Fibroblast of lung (primary cell): ENCODE results near the gene IQGAP2.

Experiments
- CTCF ChIP-seq, 2 donors: IDR thresholded peaks in 1 of 2; conservative IDR thresholded peaks in 1 of 2; 1 replicate in 1 of 2; 2 replicates in 1 of 2; pipeline ENCODE4 v1.5.1; 2011 to 2012; ENCODE audit warnings: low read length in 2 of 2, control low read depth in 1 of 2, inconsistent platforms in 1 of 2, low read depth in 1 of 2, mild to moderate bottlenecking in 1 of 2
- EZH2 ChIP-seq: IDR thresholded peaks from 2 replicates; pipeline ENCODE4 v1.5.1; 2012; ENCODE audit warnings: low read length, control low read depth, mild to moderate bottlenecking; ENCODE audit errors: missing control alignments

GRCh38 chr5:76406014-76406413 is 2.9 kb downstream of the IQGAP2 start:
- TF ChIP-seq CTCF (conservative IDR thresholded peaks at IDR 0.05 in 1 of 2, IDR thresholded peaks at IDR 0.05 in 1 of 2; ENCODE audit: low read depth in 1 of 2, low read length in 2 of 2) (no peak), EZH2 (no peak)
